ENCODE data around the gene MYO18B.
A peak's percentile ranks its signal among the peaks of the same experiment; 100 is the strongest.

The MYO18B gene

GRCh38 chr22:25749420-25750169 is 7.6 kb downstream of the MYO18B start:
- DNase-seq (ENCODE audit: low read depth) = no peak

DNA sequence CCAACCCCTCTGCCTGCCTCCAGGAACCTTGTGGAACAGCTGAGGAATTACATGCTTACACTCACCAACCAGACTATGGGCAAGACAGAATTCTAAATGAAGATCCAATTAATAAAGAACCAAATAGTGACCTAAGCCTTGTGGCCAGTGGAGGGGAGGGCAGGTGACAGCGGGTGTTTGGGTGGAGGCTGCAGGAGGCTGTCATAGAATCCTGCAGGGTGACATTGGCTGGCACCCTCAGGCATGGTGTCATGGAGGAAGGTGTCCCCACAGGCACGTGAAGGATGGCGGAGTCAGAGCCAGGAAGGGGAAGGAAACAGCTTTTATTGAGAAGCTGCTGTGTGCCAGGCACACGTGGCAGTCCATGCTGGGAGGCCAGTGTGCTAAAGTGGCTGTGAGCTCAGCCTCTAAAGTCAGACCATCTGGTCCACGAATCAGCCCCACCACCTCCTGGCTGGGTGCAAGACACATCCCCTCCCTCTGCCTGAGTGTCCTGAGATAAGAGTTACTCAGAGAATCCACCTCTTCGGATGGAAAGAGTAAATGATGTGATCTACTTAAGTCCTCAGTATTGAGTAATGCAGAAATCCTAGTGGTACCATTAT is 8.7 kb downstream of the MYO18B start:
- no peak for DNase-seq (ENCODE audit: low read depth)

DNA sequence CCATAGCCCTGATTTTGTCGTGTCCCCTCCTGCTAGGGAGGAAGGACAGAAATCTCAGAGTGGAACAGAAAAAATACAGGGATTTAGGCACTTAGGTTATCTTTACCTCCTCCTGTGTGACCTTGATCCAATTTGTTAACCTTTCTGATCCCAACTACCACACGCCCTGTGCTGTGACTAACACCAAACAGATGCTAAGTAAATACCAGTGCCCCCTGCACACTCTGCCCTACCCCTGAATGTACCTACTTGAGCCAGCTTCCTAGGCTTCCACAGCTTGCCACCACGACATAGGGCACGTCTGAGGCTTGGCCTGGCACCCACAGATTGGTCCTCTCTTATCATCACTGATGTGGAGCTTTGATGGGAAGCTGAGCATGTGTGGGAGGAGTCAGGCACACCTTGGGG is 9.2 kb downstream of the MYO18B start:
- DNase-seq (ENCODE audit: low read depth) = no peak

GRCh38 chr22:25752615-25753214 is 10.7 kb downstream of the MYO18B start:
- DNase-seq (ENCODE audit: low read depth) = no peak

DNA sequence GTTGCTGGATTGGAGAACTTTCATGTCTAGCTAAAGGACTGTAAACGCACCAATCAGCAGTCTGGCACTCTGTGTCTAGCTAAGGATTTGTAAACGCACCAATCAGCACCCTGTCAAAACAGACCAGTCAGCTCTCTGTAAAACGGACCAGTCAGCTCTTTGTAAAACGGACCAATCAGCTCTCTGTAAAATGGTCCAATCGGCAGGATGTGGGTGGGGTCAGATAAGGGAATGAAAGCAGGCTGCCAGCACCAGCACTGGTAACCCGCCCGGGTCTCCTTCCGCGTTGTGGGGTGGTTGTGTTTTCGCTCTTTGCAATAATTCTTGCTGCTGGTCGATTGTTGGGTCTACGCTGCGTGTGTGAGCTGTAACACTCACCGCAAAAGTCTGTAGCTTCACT is 11.3 kb downstream of the MYO18B start:
- no peak for DNase-seq (ENCODE audit: low read depth)

DNA sequence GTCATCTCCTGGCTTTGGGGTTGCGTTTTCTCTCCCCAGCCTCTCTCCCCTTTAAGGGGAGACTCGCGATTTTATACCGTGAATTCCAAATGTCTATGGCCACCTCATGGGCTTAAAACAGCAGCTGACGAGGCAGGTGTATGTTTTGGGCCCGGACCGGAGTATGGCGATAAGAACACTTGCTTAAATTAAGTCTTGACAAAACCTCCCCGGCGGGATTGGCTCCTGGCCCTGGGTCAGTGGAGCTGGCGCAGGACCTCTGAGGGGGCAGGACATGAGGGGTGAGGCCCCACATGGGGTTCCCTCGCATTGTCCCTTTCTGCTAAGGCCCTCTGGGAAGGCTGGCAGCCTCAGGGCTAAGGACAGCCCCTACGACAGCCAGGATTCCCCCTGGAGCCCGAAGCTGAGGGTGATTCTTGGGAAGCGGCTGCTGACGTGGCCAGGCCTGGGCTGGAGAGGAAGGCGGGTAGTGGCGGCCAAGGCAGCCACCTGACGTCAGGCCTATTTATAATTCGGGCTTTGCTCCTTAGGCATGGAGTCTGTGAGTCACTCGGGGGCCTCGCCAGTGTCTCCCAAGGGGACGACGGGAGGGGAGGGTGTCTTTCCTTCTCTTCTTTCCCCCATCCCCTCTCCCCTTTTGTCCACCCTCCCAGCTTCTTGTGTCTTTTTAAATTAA is 12.7 kb downstream of the MYO18B start:
- peak; percentile 65 for DNase-seq (ENCODE audit: low read depth)

- DNase-seq (ENCODE audit: low read depth) = no peak
Observed at GRCh38 chr22:25757686-25758085, 15.7 kb downstream of the MYO18B start.

DNA sequence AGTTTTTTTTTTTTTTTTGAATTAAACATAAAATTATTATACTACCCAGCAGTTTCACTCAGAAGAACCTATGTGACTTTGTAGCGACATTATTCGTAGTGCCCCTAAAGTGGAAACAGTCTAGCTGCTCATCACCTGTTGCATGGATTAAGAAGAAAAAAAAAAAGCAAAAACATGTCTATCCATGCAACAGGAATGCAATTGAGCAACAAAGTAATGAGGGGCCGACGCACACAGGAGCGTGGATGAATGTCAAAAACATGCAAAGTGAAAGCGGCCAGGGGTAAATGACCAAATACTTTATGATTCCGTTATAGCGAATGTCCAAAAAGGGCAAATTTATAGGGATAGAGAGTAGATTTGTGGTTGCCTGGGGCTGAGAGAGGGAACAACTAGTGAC is 16.3 kb downstream of the MYO18B start:
- no peak for DNase-seq (ENCODE audit: low read depth)

GRCh38 chr22:25759825-25760231 is 17.8 kb downstream of the MYO18B start:
- DNase-seq (ENCODE audit: low read depth) = peak; percentile 86

DNA sequence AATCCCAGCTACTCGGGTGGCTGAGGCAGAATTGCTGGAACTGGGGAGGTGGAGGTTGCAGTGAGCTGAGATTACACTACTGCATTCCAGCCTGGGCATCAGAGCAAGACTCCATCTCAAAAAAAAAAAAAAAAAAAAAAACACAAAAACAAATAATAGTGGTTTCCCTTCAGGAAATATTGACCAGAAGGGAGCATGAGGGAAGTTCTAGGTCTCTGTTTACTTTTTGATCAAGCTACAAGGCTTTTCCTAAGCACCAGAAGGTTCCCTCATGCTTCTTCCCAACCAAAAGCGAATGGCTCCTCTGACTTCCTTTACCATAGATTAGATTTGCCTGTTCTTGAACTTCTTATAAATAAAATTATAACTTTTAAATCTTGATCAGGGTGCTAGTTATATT is 18.3 kb downstream of the MYO18B start:
- no peak for DNase-seq (ENCODE audit: low read depth)

GRCh38 chr22:25760848-25761595 is 19.0 kb downstream of the MYO18B start:
- DNase-seq (ENCODE audit: low read depth) = no peak

GRCh38 chr22:25762147-25762546 is 20.2 kb downstream of the MYO18B start:
- DNase-seq (ENCODE audit: low read depth) = no peak

DNA sequence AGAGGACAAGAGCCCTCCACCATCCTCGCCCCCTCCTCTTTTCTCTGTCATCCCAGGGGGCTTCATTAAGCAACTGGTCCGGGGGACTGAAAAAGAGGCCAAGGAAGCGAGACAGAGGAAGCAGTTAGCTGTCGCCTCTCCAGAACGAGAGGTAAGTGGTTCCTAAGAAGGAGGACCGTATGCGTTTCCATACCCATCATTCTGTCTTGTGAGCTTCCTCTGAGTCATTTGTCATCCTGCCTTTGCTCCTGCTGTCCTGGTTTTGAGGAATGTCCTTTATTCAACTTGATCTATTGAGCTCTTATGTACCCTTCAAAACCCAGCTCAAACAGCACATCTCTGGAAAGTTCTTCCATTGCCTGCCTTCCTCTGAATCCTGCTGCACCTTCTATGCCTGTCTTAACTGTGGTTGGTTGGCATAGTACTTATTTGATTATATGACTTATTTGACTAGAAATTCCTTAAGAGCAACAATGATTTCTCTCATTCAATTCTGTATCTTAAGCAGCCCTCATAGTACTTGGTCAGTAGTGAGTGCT is 21.3 kb downstream of the MYO18B start:
- DNase-seq (ENCODE audit: low read depth) = no peak

DNA sequence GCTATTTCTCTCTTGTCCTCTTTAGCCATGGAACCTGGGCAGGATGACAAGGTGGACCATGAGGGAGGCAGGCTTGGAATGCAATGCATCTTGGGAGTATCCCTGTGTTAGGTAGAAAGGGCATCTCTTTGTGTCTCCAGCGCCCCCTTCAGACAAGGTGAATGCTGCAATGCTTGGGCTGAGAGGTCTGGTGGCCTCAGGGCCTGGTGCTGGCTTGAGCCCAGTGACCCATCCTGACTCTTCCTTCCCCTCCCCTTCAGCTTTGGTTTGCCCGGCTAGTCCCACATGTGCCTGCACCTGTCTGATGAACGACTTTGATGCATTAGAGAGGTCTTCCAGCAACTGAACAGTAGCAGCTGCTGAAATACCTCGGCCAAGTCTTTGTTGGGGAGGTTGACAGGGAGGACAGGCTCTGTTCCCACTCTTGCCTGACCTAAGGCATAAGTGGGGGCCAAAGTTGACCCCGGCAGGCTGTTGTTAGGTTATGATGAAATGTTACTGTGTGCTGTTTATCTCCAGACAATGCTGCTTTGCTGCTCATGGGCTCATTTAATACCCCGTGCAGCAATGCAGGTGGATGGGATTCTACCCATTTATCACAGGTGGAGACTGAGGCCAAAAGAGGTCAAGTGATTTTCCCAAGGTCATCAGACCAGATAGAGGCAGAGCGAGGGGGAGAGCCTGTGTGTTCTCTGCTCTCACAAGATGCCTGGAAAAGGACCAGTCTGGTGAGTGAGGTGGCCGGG is 22.5 kb downstream of the MYO18B start:
- no peak for DNase-seq (ENCODE audit: low read depth)

- no peak for DNase-seq (ENCODE audit: low read depth)
Observed at GRCh38 chr22:25765016-25765367, 23.0 kb downstream of the MYO18B start.

DNA sequence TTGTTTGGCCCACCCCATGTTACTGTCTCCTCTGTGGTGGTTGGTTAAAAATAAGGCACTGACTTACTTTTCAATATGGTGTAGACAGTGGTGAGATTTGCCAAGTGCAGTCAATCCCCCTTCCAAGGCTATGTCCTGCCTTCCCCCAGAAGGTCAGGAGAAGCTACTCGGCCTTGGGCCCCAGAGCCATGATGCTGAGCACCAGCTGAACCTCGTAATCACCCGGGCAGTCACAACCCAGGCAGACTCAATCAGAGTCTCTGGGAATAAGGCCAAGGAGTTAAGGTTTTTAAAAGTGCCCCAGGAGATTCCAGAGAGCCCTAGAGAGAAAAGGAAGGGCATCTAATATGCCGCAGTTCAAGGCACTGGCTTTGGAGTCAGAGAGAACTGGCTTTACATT is 23.8 kb downstream of the MYO18B start:
- DNase-seq (ENCODE audit: low read depth) = no peak

DNA sequence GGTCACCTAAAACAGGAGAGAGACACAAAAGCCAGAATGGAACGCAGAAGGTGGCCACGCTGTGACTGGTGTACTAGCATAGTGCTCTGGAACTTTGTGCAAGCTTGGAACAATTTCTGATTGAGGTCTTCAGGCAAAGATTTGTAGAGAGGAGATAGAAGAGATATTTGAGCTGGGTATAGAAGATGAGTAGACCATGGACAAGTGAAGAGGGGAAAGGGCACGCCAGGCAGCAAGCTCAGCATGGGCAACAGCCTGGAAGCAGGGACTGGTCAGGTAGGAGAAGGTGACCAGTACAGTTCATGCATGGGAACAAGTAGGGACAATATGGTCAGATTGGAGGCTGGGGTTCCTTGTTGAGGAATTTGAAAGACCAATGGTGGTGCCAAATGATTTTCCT is 24.4 kb downstream of the MYO18B start:
- DNase-seq (ENCODE audit: low read depth) = no peak

DNA sequence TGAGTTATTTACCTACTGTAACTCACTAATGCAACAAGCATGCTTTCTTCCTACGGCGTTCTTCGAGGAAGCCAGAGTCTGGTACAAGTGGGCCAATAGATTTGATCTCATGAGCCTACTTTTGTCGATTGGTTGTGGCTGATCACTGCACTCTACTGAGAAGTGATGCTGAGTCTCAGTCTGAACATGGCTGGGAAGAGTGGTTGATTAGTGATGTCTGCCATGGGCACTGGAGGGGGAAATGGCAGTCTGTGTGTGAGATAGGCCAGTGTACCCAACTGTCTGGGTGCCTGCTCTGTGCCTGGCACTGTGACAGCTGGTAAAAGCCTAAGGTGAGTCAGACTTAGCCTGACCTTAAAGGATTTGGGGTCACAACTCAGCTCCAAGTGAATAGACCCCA is 28.3 kb downstream of the MYO18B start:
- DNase-seq (ENCODE audit: low read depth) = no peak

- DNase-seq (ENCODE audit: low read depth) = no peak
Observed at GRCh38 chr22:25772288-25772687, 30.3 kb downstream of the MYO18B start.

GRCh38 chr22:25774575-25775026 is 32.6 kb downstream of the MYO18B start:
- DNase-seq (ENCODE audit: low read depth) = no peak

- no peak for DNase-seq (ENCODE audit: low read depth)
Observed at GRCh38 chr22:25775531-25775930, 33.5 kb downstream of the MYO18B start.

All from fibroblast of gingiva (primary cell).